Osteoblast (primary cell): Measurements from ENCODE around the gene IPPK. TPM values are rescaled to one million over a fixed set of nuclear protein-coding genes. Genes with fewer than 3 reads are reported as not detected.

ENCODE experiments used
- DNase-seq: peaks from one replicate; pipeline ENCODE4 v3.0.0; 2011; ENCODE audit warnings: low spot score, mixed read lengths; ENCODE audit not compliant: insufficient read length; ENCODE audit errors: missing footprints
- H2AFZ ChIP-seq: 2 replicates; pipeline ENCODE4 v1.6.0; 2011; ENCODE audit warnings: mild to moderate bottlenecking, low read length
- H3K27ac ChIP-seq: 2 replicates; pipeline ENCODE4 v1.5.1; 2011; ENCODE audit warnings: mild to moderate bottlenecking, low read depth, low read length, moderate library complexity
- H3K27me3 ChIP-seq: 2 replicates; pipeline ENCODE4 v1.6.0; 2012; ENCODE audit warnings: mild to moderate bottlenecking, control low read depth, inconsistent platforms, low read length, moderate library complexity; ENCODE audit not compliant: insufficient read depth
- H3K36me3 ChIP-seq: 2 replicates; pipeline ENCODE4 v1.5.1; 2011; ENCODE audit warnings: mild to moderate bottlenecking, low read length, control low read depth, moderate library complexity; ENCODE audit not compliant: insufficient read depth
- H3K4me1 ChIP-seq: 2 replicates; pipeline ENCODE4 v1.5.1; 2011; ENCODE audit warnings: mild to moderate bottlenecking, low read length, control low read depth, moderate library complexity; ENCODE audit not compliant: insufficient read depth
- H3K4me2 ChIP-seq: 2 replicates; pipeline ENCODE4 v1.6.0; 2011; ENCODE audit warnings: mild to moderate bottlenecking, low read length; ENCODE audit not compliant: insufficient read depth
- H3K4me3 ChIP-seq: fragments of 200-600 bp; sonication (generic); 3 replicates; pipeline ENCODE4 v1.5.1; 2012; ENCODE audit warnings: mild to moderate bottlenecking, low read length, inconsistent platforms; ENCODE audit not compliant: insufficient read depth
- H3K79me2 ChIP-seq: 2 replicates; pipeline ENCODE4 v1.6.0; 2012; ENCODE audit warnings: mild to moderate bottlenecking, low read length, control low read depth, inconsistent platforms; ENCODE audit not compliant: insufficient read depth
- H3K9me3 ChIP-seq: 2 replicates; pipeline ENCODE4 v1.5.1; 2011; ENCODE audit warnings: low read depth, low read length, control low read depth
- H4K20me1 ChIP-seq: 2 replicates; pipeline ENCODE4 v1.6.0; 2012; ENCODE audit warnings: mild to moderate bottlenecking, low read length, control low read depth; ENCODE audit not compliant: insufficient read depth
- CTCF ChIP-seq: IDR thresholded peaks from 2 replicates; pipeline ENCODE4 v1.5.1; 2011; ENCODE audit warnings: mild to moderate bottlenecking, low read depth, low read length, moderate library complexity; ENCODE audit errors: extremely low read depth
- total RNA-seq: library from RNA; depleted of rRNA; stranded (reverse); fragments of >200 nt; gene quantifications from 2 replicates; pipeline ENCODE4 v1.2.3, GENCODE V29; 2012

IPPK gene
- total RNA-seq, 1 donor = 9.4 TPM

- no peaks in the 10 kb centered on the region for H3K79me2 ChIP-seq
Observed at GRCh38 chr9:92717201-92718085, 47.5 kb upstream of the IPPK start.

GRCh38 chr9:92716557-92716956 is 46.6 kb upstream of the IPPK start:
- H3K36me3 ChIP-seq = peaks cover 71% of the 10 kb centered on the region
- no peaks in the 10 kb centered on the region for H3K79me2 ChIP-seq
- H3K4me1 ChIP-seq = no peaks in the 10 kb centered on the region
- no peaks in the 10 kb centered on the region for H3K27me3 ChIP-seq
- peak; percentile 97 for DNase-seq
- no peak overlapping the region for H3K27ac ChIP-seq
- H3K9me3 ChIP-seq = no peaks in the 10 kb centered on the region
- no peak overlapping the region for H2AFZ ChIP-seq
- peak; percentile 89 for TF ChIP-seq CTCF
- H4K20me1 ChIP-seq = peaks cover 16% of the 10 kb centered on the region
- H3K4me2 ChIP-seq = no peak overlapping the region
- no peak overlapping the region for H3K4me3 ChIP-seq

More at GRCh38 chr9:92717201-92718085, 47.5 kb upstream of the IPPK start:
- H3K27me3 ChIP-seq = no peaks in the 10 kb centered on the region
- no peak for TF ChIP-seq CTCF
- DNase-seq = peak; percentile 82
- H2AFZ ChIP-seq = no peak overlapping the region
- H3K4me1 ChIP-seq = no peaks in the 10 kb centered on the region
- peaks cover 16% of the 10 kb centered on the region for H4K20me1 ChIP-seq
- H3K4me3 ChIP-seq = no peak overlapping the region
- no peak overlapping the region for H3K4me2 ChIP-seq
- no peak overlapping the region for H3K27ac ChIP-seq
- no peaks in the 10 kb centered on the region for H3K9me3 ChIP-seq
- H3K36me3 ChIP-seq = peaks cover 73% of the 10 kb centered on the region

GRCh38 chr9:92715488-92716231 is 45.7 kb upstream of the IPPK start:
- no peak for TF ChIP-seq CTCF
- Histone ChIP-seq H3K4me3 (no peak overlapping the region), H3K27me3 (no peaks in the 10 kb centered on the region), H4K20me1 (peaks cover 19% of the 10 kb centered on the region), H3K9me3 (no peaks in the 10 kb centered on the region), H3K4me2 (no peak overlapping the region), H2AFZ (no peak overlapping the region), H3K79me2 (no peaks in the 10 kb centered on the region), H3K27ac (no peak overlapping the region), H3K36me3 (peaks cover 70% of the 10 kb centered on the region), H3K4me1 (no peaks in the 10 kb centered on the region)
- DNase-seq = peak; percentile 65
